ENCODE results near the gene APOF.

DNA sequence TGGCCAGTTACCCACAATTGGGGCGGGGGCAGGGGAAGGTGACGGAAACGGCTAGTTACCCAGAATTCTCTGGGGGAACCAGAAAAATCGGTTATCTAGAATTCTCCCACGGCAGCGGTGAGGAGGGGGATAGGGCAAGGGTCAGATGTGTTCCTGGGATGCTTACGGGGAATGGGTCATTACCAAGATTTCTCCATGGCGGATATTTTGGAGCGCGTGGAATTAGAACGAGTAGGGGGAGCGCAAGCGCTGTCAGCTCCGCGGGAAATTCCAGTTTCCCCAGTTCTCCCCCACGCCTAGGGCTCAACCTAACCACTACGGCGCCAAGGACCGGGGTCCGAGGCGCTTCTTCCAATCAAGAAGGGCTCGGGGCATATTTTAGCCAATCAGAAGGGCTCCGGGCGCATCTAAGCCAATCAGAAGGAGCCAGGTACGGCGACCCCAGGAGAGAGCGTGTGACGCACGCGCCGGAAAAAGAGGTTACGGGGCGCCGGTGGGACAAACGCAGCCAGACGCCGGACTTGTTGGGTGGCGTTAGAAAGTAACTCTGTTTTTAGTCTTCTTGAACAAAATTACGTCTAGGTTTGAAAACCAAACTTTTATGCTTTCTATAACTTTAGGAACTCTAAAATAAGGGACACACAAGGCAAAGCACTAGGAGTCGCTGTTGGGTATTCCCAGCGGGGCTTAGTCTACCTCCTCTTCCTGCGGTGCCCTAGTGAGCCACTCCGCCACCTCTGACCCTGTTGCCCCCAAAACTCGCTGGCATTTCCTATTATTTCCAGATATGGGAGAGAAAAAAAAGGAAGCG, 28.8 kb downstream of the APOF start, which contains the start of gene PAN2:
- TF ChIP-seq, protein P1, sequence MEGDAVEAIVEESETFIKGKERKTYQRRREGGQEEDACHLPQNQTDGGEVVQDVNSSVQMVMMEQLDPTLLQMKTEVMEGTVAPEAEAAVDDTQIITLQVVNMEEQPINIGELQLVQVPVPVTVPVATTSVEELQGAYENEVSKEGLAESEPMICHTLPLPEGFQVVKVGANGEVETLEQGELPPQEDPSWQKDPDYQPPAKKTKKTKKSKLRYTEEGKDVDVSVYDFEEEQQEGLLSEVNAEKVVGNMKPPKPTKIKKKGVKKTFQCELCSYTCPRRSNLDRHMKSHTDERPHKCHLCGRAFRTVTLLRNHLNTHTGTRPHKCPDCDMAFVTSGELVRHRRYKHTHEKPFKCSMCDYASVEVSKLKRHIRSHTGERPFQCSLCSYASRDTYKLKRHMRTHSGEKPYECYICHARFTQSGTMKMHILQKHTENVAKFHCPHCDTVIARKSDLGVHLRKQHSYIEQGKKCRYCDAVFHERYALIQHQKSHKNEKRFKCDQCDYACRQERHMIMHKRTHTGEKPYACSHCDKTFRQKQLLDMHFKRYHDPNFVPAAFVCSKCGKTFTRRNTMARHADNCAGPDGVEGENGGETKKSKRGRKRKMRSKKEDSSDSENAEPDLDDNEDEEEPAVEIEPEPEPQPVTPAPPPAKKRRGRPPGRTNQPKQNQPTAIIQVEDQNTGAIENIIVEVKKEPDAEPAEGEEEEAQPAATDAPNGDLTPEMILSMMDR (IDR thresholded peaks at IDR 0.05 in 8 of 11, conservative IDR thresholded peaks at IDR 0.05 in 3 of 11), result peak in 10 of 11 experiments; percentile 29 to 67 (median 54)
- TF ChIP-seq POLR2A (IDR thresholded peaks at IDR 0.05), result peak; percentile 18 to 33 (median 33)
- peak; percentile 89 to 95 (median 95) for TF ChIP-seq POLR2AphosphoS5 (IDR thresholded peaks at IDR 0.05)
